HG02981 (cell line): ENCODE data around the gene TOPAZ1.

Source experiments
- ATAC-seq: cut with Tn5 transposase; IDR thresholded peaks from one replicate; pipeline ENCODE4 v1.9.1; 2021; ENCODE audit warnings: mild to moderate bottlenecking, moderate library complexity; ENCODE audit not compliant: unreplicated experiment

Gene TOPAZ1

DNA sequence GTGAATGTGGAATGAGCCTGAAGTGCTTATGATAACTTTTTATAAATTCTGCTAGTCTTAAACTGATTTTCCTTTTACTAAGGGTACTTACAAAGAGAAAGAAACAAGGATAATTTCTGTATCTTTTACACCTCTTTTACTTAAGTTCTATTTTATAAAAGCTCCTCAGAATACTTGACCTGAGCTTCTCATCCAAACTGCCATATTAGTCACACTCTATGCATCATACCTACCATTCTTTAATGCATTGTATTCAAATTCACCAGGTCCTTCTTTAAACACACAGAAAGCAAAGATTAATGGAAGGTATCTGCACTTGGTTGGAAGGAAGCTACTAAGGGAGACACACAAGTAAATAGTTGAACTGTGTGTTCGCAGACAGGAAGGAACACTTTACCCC, 1.6 kb upstream of the TOPAZ1 start:
- no peak for ATAC-seq

DNA sequence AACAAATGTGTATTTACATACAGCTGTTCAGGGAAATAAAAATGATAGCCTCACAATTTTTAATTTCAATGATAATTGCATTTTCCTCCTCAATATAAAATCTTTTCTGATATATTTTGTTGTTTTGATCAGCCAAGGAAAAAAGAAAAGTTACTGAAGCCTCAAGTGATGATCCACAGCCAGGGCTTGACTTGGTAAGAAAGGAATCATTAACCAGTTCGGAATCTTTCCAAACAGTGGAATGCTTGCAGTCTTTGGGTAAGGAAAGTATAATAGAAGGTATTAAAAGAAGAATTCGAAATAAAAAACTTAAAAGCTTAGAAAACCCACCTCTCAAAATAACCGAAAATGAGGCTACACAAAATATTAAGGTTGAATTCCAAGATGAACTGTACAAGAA, 1.0 kb downstream of the TOPAZ1 start:
- no peak for ATAC-seq

DNA sequence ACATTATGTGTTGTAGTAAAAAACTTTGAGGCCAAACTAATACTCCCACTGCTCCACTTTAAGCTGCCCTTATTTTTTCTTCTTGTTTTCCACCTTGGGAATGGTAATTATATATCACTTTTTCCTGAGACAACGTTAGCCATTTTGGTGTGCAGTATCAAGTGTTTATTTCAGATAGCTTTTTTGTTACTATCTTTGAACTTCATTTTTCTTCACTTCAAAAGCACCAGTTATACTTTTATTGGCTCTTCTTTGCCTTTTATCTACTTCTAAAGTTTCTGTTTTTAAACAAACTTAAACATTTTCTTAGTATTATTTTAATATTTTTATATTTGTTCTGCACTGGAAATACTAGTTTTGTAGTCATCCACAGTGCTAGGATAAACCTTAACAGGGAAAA, 6.5 kb downstream of the TOPAZ1 start:
- ATAC-seq = no peak

DNA sequence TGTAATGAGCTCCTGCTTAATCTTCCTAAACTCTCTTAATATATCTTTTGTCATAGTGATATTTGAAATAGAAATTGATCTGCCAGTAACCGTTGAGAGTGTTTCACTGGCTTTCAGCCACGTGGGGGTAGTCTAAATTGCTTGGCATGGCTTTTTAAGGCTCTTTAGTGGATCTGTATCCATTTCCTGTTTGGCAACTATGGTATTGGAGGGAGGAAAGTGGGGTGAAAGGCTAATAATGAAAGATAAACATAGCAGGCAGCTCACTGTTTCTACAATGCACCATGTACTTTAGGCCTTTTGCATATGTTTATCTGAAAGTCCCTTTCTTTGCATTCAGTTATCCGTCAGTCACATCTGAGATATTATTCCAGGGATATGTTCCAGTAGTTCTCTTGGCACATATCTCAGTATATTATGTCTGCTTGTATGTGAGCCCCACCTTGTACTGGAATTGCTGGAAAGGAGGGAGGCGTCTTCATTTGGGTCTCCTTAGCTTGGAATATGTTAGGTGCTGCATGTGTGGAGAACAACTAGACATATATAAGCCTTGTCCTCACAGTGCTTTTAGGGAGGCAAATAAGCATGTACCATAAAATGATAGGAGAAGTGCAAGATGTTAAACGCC, 10.8 kb downstream of the TOPAZ1 start:
- ATAC-seq = no peak

DNA sequence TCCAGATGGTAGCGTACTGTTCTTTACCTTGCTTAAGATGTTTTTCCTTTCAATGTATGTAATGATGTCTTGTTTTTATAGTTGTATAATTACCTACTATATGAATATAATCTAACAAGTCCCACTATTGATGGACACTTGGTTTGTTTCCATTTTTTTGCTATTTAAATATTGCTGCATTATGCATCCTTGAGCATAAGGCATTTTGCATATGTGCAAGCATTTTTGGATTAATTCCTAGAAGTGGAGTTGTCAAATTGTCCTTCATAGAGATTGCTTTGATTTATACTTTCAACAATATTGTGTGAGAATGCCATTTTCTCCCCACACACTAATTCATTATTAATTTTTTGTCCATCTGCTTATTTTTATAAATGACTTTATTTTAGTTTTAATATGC, 17.7 kb downstream of the TOPAZ1 start:
- ATAC-seq = no peak

DNA sequence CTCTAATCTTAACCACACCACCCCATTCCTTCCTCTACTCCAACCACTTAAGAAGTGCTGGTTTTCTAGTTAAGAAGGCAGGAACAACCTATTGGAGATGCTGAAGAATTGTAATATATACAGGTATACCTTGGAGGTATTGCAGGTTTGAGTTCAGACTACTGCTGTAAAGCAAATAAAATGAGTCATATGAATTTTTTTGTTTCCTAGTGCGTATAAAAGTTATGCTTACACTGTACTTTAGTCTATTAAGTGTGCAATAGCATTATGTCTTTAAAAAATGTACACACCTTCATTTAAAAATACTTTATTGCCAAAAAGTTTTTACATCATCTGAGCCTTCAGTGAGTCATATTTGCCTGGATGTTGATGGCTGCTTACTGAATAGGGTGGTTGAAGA, 22.5 kb downstream of the TOPAZ1 start:
- no peak for ATAC-seq

DNA sequence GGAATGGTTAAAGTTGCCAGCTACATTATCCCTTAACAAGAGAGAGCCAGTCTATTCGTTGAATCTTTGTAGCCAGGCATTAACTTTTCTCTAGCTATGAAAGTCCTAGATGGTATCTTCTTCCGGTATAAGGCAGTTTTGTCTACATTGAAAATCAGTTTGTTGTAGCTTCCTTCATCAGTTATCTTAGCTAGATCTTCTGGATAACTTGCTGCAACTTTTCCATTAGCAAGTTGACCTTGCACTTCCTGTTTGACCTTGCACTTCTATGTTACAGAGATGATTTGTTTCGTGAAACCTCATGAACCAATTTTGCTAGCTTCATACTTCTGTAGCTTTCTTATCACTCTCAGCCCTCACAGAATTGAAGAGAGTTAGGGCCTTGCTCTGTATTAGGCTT, 24.1 kb downstream of the TOPAZ1 start:
- no peak for ATAC-seq

DNA sequence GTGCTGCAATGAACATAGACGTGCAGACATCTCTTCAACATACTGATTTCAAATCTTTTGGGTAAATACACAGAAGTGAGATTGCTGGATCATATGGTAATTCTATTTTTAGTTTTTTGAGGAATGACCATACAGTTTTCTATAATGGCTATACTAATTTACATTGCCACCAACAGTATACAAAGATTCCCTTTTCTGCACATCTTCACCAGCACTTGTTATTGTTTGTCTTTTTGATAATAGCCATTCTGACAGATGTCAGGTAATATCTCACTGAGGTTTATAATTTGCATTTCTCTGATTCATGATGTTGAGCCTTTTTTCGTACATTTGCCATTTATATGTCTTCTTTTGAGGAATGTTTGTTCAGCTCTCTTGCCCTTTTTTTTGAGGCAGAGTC, 30.5 kb downstream of the TOPAZ1 start:
- no peak for ATAC-seq

DNA sequence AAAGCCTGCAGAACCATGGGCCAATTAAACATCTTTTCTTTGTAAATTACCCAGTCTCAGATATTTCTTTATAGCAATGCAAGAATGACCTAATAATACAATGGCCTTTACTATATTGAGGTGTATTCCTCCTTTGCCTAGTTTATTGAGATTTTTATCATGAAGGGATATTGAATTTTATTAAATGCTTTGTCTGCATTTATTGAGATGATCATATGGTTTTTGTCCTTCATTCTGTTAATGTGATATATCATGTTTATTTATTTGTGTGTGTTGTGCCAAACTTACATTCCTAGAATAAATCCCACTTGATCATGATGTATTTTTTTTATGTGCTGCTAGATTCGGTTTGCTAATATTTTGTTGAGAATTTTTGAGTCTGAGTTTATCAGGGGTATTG, 36.2 kb downstream of the TOPAZ1 start:
- no peak for ATAC-seq

DNA sequence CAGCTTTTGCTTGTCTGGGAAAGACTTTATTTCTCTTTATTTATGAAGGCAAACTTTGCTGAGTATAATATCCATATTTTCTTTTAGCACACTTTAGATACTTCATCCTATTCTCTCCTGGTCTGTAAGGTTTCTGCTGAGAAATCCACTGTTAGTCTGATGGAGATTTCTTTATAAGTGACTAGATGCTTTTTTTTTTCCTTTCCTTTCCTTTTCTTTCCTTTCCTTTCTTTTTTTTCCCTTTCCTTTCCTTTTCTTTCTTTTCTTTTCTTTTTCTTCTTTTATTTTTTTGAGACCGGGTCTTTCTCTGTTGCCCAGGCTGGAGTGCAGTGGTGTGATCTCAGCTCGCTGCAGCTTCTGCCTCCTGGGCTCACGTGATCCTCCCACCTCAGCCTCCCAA, 38.4 kb downstream of the TOPAZ1 start:
- no peak for ATAC-seq

DNA sequence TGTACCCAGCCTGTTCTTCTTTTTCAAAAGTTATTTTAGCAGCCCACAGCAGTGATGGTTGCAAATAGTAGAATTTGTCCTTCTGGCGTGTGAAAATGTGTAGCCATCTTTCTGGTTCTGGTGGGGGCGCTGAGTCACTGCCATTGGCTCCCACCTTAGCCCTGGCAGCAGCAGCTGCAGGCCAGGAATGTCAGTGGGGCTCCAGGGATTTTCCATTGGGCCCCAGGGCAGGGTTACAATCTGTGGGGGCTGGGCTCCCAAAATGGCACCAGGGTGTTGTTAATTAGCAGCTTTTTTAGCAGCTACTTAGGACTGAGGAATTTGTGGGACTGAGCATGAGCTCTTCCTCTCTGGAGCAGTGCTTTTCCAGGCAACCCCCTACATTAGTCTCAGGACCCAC, 38.9 kb downstream of the TOPAZ1 start:
- no peak for ATAC-seq

DNA sequence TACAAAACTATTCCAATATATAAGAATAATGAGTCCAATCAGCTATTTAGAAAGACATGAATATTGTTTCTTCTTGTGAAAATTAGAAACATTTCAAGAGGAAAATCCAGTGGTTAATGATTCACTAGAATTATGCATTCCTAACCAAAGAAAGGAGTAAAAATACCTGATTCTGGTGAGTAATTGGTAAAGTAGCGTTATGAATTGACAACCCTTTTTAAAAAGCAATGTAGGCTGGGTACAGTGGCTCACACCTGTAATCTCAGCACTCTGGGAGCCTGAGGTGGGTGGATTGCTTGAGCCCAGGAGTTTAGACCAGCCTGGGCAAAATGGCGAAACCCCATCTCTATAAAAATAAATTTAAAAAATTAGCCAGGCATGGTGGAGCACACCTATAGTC, 43.3 kb downstream of the TOPAZ1 start:
- no peak for ATAC-seq

DNA sequence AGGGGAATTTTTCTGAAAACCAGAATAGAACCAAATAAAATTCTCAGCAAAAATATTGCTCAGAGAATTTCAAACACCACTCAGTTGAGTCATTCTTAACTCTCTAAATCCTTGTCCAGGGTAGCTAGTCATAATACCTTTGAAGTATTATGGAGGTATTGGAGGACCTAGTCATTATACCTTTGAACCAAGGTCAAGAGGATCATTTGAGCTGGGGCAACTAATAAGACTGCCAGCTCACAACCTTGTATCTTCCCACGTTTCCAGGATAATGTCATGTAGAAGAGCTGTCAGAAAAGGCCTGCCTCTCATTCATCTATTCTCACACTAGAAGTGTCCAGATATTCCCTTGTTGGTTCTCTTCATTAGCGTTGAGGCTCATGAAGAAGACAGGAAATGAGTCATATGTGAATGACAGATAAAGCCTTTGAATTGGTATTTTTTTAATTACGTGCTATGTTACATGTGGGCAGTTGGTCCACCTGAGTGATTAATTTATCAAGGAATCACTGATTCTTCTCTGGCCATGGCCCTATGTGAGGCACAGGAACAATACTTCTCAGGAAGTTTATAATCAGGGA, 48.3 kb downstream of the TOPAZ1 start:
- ATAC-seq = no peak

DNA sequence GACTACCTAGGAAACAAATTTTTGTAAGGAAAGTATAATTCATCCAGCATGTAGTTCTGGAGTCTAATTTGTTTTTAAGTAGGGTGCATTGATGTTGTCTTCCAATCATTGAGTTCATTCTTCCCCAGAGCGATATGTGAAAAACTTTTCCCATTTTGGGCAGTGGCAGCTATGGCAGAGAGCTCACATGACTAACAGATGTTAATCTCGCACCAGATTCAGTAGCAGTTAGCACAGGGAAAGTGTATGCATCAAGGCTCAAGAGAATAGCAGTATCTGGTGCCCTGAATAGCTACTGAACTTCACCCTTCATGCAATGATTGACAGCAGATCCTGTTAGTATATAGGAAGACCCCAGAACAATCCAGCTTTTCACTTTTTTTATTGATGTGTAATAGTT, 50.6 kb downstream of the TOPAZ1 start:
- ATAC-seq = no peak

DNA sequence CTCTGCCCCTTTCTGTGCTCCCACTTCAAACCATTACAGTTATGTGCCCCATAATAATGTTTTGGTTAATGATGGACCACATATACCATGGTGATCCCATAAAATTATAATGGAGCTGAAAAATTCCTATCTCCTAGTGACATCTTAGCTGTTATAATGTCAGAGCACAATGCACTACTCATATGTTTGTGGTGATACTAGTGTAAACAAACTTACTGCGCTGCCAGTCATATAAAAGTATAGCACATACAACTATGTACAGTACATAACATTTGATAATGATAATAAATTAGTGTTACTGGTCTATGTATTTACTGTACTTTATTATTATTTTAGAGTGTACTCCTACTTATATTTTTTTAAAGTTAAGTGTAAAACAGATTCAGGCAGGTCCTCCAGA, 51.3 kb downstream of the TOPAZ1 start:
- ATAC-seq = no peak

DNA sequence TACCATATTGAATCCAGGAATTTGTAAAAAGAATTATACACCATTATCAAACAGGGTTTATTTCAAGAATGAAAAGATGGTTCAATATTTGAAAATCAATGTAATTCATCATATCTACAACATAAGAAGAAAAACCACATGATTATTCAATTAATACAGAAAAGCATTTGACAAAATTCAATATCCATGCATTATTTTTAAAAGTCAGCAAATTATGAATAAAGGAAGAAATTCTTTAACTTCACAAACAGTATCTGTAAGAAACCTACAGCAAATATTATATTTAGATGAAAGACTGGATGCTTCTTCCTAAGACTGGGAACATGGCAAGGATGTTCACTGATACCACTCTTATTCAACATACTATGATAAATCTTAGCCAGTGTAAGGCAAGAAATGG, 55.6 kb downstream of the TOPAZ1 start:
- no peak for ATAC-seq

DNA sequence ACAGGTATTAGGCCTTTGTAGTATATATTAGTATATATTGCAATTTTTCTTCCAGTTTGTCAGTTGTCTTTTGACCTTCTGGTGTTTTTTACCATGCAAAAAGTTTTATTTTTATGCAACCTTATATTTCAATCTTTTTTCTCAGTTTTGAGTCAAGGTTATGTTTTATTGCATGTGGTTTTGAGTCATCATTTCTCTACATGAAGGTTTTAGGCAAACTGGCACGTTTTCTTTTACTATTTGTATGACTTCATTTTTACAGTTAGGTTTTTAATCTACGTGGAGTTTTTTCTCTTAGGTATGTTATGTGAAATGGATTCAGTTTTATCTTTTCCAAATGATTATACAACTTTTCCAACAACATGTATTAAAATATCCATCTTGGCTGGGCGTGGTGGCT, 60.1 kb downstream of the TOPAZ1 start:
- ATAC-seq = no peak

DNA sequence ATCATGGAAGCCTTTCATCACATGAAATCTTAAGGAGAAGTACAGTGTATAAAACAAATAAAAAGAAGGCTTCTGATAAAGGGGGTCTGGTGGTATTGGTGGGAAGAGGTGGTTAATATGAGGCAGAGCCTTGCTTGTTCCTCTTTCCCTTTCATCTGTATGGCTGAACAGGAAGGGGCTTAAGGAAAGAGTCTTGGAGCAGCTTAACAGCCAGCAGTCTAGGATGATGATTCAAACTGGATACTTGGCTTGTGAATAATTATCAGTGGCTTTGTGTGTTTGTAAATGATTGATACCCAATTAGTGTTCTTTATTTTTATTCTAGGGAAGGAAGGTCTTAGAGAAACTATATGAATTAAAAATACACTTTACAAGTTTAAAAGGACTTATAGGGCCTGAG, 67.8 kb downstream of the TOPAZ1 start:
- no peak for ATAC-seq

DNA sequence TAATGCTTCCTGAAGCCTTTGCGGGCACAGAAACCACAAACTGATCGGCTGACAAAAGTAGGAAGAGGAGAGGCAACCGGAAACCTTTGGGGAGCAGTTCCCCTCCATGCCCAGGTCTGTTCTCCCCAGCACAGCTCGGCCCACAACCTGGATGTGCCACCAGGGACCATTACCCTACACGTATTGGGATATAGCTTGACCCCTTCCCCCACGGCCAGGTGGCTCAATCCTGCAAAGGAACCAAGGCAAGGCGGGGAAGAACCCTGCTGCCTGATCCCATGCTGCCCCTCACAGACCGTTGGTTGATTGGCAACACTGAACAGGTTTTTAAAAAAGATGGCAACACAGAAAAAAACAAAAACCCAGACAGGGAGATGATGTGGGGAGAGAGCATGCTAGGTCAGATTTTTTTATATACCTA, 77.2 kb downstream of the TOPAZ1 start:
- ATAC-seq = no peak

DNA sequence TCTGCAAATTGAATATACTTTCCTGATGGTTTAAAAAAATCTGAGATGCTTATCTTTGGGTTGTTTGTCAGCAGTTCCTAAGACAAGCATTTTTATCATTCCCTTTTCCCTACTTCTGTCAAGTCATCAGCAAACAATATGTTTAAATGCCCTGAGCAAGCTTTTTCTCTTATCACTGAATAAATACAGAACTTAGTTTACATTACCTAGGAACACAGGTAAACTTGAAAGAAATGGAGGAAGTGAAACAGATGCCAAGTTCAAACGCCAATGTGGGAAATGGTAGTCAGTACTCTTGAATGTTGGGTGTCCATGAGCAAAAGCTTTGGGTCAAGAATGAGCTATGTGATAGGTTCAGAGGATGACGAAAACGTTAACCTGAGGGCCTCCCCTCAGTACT, 79.6 kb downstream of the TOPAZ1 start:
- no peak for ATAC-seq

DNA sequence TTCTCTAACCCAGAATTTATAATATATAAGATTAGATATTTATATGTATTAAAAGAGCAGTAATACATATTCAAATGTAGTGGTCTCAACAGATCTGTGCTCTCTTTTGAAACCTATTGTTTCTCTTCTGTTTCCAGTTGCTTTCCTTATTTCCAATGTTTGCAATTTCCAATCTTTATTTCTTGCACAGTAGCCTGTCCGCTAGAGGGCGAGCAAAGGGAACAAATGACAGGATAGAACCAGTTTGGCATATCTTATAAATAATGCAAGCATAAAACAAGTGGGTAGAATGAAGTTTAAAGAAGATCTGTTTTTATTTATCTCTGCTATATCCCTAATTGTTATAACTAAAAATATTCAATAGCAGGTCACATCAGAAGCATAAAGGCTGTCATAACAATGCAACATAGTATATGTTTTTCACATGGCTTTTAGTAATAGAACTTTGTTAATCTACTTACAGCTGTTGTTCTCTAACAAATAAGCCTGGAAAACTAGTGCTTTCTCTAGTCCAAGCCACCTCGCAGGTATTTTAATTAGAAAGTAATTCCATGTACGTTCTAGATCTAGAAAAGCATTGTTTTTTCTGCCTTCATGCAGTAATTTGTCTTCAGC, 81.8 kb downstream of the TOPAZ1 start:
- ATAC-seq = no peak

DNA sequence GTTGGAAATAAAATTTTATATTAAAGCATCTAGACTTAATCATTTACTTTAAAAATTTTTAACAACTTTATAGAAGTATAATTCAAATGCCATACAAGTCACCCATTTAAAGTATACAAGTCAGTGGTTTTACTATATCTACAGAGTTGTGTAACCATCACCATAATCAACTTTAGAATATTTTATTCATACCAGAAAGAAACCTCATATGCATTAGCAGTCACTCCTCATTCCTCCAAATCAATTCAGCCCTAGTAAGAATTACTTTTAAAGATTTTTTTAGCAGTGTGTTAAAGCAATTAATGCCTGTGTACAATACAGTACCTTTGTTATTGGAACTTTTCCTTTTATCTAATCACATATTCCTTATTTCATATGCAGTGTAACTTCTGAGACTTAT, 82.9 kb downstream of the TOPAZ1 start:
- no peak for ATAC-seq

DNA sequence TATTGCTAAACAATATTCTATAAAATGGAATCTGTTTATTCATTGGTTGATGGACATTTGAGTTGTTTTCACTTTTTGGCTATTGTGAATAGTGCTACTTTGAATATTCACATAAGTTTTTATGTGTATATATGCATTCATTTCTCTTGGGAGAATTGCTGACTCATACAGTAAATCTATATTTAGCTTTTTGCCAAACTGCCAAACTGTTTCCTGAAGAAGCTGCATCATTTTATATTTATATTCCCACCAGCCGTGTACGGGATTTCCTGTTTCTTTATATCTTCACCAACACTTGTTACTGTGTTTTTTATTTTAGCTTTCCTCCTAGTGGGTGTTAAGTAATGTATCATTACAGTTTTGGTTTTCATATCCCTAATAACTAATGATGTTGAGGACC, 84.3 kb downstream of the TOPAZ1 start:
- ATAC-seq = no peak
